ENCODE measurements around the gene GALNT14. TPM values are rescaled to one million over a fixed set of nuclear protein-coding genes. Genes with fewer than 3 reads are reported as not detected.

The GALNT14 gene
- total RNA-seq, 1 donor from 2014 or later: 0.14 TPM

DNA sequence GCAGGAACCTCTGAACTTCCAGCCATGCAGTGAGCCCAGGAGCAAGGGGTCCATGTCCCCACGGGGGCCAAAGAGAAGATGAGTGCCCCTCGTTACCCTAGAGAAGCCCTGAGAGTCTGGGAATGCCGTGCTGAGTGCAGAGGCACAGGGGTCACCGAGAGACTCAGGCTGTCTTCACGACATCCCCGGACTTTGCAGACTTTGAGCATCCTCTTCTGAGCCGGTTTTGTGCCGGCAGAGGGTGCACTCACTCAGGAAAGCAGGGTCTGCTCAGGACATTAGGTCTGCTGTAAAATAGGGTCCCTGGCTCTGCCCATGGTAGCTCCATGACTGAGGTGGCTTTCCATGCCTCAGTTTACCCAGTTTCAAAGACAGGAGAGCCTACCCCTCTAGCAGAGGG lies 71.0 kb downstream of the GALNT14 start:
- Histone ChIP-seq H3K27me3 (ENCODE audit: low read depth) (no peaks in the 10 kb centered on the region), H3K4me1 (no peaks in the 10 kb centered on the region), H3K27ac (replicated peaks) (no peak overlapping the region), H3K9me3 (replicated peaks) (no peaks in the 10 kb centered on the region), H3K4me3 (no peak overlapping the region), H3K36me3 (no peaks in the 10 kb centered on the region)
- no peak for DNase-seq
- intact Hi-C loops (cut with micrococcal nuclease): no loop called here
- TF ChIP-seq, protein P1, sequence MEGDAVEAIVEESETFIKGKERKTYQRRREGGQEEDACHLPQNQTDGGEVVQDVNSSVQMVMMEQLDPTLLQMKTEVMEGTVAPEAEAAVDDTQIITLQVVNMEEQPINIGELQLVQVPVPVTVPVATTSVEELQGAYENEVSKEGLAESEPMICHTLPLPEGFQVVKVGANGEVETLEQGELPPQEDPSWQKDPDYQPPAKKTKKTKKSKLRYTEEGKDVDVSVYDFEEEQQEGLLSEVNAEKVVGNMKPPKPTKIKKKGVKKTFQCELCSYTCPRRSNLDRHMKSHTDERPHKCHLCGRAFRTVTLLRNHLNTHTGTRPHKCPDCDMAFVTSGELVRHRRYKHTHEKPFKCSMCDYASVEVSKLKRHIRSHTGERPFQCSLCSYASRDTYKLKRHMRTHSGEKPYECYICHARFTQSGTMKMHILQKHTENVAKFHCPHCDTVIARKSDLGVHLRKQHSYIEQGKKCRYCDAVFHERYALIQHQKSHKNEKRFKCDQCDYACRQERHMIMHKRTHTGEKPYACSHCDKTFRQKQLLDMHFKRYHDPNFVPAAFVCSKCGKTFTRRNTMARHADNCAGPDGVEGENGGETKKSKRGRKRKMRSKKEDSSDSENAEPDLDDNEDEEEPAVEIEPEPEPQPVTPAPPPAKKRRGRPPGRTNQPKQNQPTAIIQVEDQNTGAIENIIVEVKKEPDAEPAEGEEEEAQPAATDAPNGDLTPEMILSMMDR (IDR thresholded peaks at IDR 0.05; ENCODE audit: borderline replicate concordance): no peak

DNA sequence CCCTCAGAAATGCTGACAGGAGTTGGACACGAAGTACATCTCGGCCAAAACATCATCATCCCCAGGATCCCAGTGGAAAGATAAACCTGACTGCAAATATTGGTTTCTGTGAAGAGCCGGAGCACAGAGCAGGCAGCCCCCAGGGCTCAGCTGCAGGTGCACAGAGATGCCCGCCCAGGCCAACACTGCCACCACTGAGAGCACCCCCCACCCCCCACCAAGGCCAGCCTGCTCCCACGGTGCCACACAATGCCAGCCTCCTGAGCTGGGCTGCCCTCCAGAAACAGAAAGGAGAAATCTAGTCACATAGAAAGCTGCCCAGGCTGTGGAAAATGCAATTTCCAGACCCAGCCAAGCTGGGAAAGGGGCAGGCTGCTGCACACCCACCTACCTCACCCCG lies 71.7 kb downstream of the GALNT14 start:
- H3K27me3 ChIP-seq (ENCODE audit: low read depth): no peaks in the 10 kb centered on the region
- H3K4me1 ChIP-seq: no peaks in the 10 kb centered on the region
- H3K4me3 ChIP-seq: no peak overlapping the region
- no peak overlapping the region for H3K27ac ChIP-seq (replicated peaks)
- TF ChIP-seq, protein P1 (IDR thresholded peaks at IDR 0.05; ENCODE audit: borderline replicate concordance): no peak
- no peak for DNase-seq
- no peaks in the 10 kb centered on the region for H3K9me3 ChIP-seq (replicated peaks)
- intact Hi-C loops (cut with micrococcal nuclease): no loop called here
- H3K36me3 ChIP-seq: no peaks in the 10 kb centered on the region

DNA sequence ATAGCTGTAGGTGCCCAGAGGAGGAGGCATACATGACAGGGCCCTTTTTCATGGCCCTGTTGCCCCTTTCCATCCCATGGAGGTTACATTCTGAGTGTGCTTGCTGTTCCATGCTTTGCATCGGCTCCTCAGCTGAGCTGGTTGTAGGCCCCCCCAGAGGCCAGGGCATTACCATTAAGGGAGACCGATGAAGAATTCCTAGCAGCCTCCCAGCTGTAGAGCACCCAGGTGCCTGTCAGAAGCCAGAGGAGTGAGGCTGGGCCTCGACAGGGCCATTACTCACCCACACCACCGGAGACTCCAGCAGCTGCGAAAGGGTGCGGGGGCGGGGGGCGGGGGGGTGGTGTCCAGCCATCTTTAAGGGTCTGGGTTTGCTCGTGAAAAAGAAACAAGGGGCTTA lies 72.2 kb downstream of the GALNT14 start:
- H3K27me3 ChIP-seq (ENCODE audit: low read depth): no peaks in the 10 kb centered on the region
- intact Hi-C loops (cut with micrococcal nuclease): no loop called here
- DNase-seq: no peak
- no peak overlapping the region for H3K4me3 ChIP-seq
- H3K4me1 ChIP-seq: no peaks in the 10 kb centered on the region
- no peaks in the 10 kb centered on the region for H3K36me3 ChIP-seq
- TF ChIP-seq, protein P1 (IDR thresholded peaks at IDR 0.05; ENCODE audit: borderline replicate concordance): no peak
- no peak overlapping the region for H3K27ac ChIP-seq (replicated peaks)
- H3K9me3 ChIP-seq (replicated peaks): no peaks in the 10 kb centered on the region

DNA sequence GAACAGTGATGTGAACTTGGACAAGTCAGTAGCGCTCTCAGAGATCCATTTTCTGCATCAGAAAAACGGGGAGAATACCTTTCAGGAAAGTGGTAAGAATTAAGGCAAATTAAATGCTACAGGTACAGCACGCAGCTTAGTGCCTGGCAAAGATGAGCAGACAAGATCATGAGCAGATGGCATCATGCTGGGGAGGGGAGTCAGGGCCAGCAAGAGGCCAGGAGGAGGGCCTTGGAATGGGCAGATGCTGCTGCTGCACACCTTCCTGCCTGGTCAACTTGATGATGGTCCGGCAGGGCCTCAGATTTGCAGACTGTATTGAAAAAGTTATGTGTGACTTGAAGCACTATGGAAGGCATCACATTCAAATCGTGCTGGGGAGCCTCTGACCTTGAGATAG lies 72.9 kb downstream of the GALNT14 start:
- H3K27ac ChIP-seq (replicated peaks): no peak overlapping the region
- no peaks in the 10 kb centered on the region for H3K27me3 ChIP-seq (ENCODE audit: low read depth)
- intact Hi-C loops (cut with micrococcal nuclease): no loop called here
- H3K4me1 ChIP-seq: no peaks in the 10 kb centered on the region
- no peak for DNase-seq
- H3K4me3 ChIP-seq: no peak overlapping the region
- TF ChIP-seq, protein P1 (IDR thresholded peaks at IDR 0.05; ENCODE audit: borderline replicate concordance): no peak
- H3K9me3 ChIP-seq (replicated peaks): no peaks in the 10 kb centered on the region
- no peaks in the 10 kb centered on the region for H3K36me3 ChIP-seq

DNA sequence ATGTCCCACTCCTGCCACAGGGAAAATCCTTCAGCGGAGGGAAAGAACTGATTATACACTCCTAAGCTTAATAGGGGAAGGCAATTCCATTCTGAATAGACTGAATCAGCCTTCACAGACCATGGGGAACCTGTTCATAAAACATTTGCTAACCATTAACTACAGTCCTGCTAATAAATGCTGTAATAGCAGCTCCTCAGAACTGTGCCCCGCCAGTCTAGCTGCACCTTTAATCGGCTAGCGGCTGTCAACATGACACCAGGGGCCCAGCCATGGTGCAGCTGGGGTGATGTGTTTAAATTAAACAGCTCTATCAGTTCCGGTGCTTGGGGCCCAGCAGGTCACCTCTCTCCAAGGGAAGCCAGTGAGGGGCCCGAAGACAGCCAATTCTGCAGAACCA lies 77.8 kb downstream of the GALNT14 start:
- DNase-seq: no peak
- no peaks in the 10 kb centered on the region for H3K27me3 ChIP-seq (ENCODE audit: low read depth)
- H3K27ac ChIP-seq (replicated peaks): no peak overlapping the region
- H3K36me3 ChIP-seq: no peaks in the 10 kb centered on the region
- TF ChIP-seq, protein P1 (IDR thresholded peaks at IDR 0.05; ENCODE audit: borderline replicate concordance): no peak
- intact Hi-C loops (cut with micrococcal nuclease): no loop called here
- no peaks in the 10 kb centered on the region for H3K9me3 ChIP-seq (replicated peaks)
- no peak overlapping the region for H3K4me3 ChIP-seq
- H3K4me1 ChIP-seq: peaks cover 3% of the 10 kb centered on the region

Measured in left ventricle myocardium inferior (tissue), 1 donor.